MM.1S (cell line): ENCODE data around the gene EFCAB5.

Experiments
- DNase-seq: peaks from one replicate; pipeline ENCODE4 v3.0.0-alpha.2; 2015
- H2AFZ ChIP-seq: fragments of 300-600 bp; sonication (generic); 2 replicates; pipeline ENCODE4 v1.6.0; 2016; ENCODE audit warnings: antibody characterized with exemption, low read length
- H3F3A ChIP-seq: fragments of 300-600 bp; sonication (generic); 2 replicates; pipeline ENCODE4 v1.6.1; 2016; ENCODE audit warnings: mild to moderate bottlenecking, antibody characterized with exemption, low read length, moderate library complexity, mixed read lengths; ENCODE audit not compliant: insufficient read depth
- H3K27ac ChIP-seq: fragments of 300-600 bp; sonication (generic); 2 replicates; pipeline ENCODE4 v1.5.1; 2016; ENCODE audit warnings: mild to moderate bottlenecking, low read length
- H3K27me3 ChIP-seq: fragments of 300-600 bp; sonication (generic); replicated peaks from 2 replicates; pipeline ENCODE4 v1.6.0; 2016; ENCODE audit warnings: low read length; ENCODE audit not compliant: insufficient read depth
- H3K36me3 ChIP-seq: fragments of 300-600 bp; sonication (generic); replicated peaks from 2 replicates; pipeline ENCODE4 v1.6.1; 2016; ENCODE audit warnings: mild to moderate bottlenecking, low read length, mixed read lengths; ENCODE audit not compliant: insufficient read depth
- H3K4me1 ChIP-seq: fragments of 300-600 bp; sonication (generic); 2 replicates; pipeline ENCODE4 v1.6.1; 2016; ENCODE audit warnings: low read length, mixed read lengths
- H3K4me2 ChIP-seq: fragments of 300-600 bp; sonication (generic); 2 replicates; pipeline ENCODE4 v1.6.0; 2016; ENCODE audit warnings: low read depth, low read length
- H3K4me3 ChIP-seq: fragments of 300-600 bp; sonication (generic); 2 replicates; pipeline ENCODE4 v1.5.1; 2016; ENCODE audit warnings: low read length, mixed read lengths
- H3K79me2 ChIP-seq: fragments of 300-600 bp; sonication (generic); 2 replicates; pipeline ENCODE4 v1.6.1; 2016; ENCODE audit warnings: mixed run types, low read length, mixed read lengths
- H3K9ac ChIP-seq: fragments of 300-600 bp; sonication (generic); 2 replicates; pipeline ENCODE4 v1.6.1; 2016; ENCODE audit warnings: low read length, mixed read lengths
- H3K9me2 ChIP-seq: fragments of 300-600 bp; sonication (generic); replicated peaks from 2 replicates; pipeline ENCODE4 v1.6.1; 2016; ENCODE audit warnings: mild to moderate bottlenecking, low read length, mixed read lengths; ENCODE audit not compliant: insufficient read depth
- H3K9me3 ChIP-seq: fragments of 300-600 bp; sonication (generic); replicated peaks from 2 replicates; pipeline ENCODE4 v1.6.1; 2016; ENCODE audit warnings: mild to moderate bottlenecking, low read length, mixed read lengths; ENCODE audit not compliant: insufficient read depth
- H4K20me1 ChIP-seq: fragments of 300-600 bp; sonication (generic); 2 replicates; pipeline ENCODE4 v1.6.1; 2016; ENCODE audit warnings: mild to moderate bottlenecking, low read length, moderate library complexity, mixed read lengths; ENCODE audit not compliant: insufficient read depth
- EZH2 ChIP-seq: fragments of 300-600 bp; sonication (generic); optimal IDR thresholded peaks from 2 replicates; pipeline ENCODE3; 2017; ENCODE audit warnings: low read depth, mild to moderate bottlenecking, antibody characterized with exemption, low read length, mixed read lengths
- EZH2phosphoT487 ChIP-seq: fragments of 300-600 bp; sonication (generic); IDR thresholded peaks from 2 replicates; pipeline ENCODE4 v1.6.1; 2018; ENCODE audit warnings: antibody characterized with exemption, low read length
- TF ChIP-seq, protein P1 (sequence below): fragments of 300-600 bp; sonication (generic); IDR thresholded peaks from 2 replicates; pipeline ENCODE4 v1.5.1; 2016; ENCODE audit warnings: antibody characterized with exemption, low read length, mixed read lengths

EFCAB5 gene

GRCh38 chr17:30151471-30151870 is 210.0 kb downstream of the EFCAB5 start:
- TF ChIP-seq, protein P1, sequence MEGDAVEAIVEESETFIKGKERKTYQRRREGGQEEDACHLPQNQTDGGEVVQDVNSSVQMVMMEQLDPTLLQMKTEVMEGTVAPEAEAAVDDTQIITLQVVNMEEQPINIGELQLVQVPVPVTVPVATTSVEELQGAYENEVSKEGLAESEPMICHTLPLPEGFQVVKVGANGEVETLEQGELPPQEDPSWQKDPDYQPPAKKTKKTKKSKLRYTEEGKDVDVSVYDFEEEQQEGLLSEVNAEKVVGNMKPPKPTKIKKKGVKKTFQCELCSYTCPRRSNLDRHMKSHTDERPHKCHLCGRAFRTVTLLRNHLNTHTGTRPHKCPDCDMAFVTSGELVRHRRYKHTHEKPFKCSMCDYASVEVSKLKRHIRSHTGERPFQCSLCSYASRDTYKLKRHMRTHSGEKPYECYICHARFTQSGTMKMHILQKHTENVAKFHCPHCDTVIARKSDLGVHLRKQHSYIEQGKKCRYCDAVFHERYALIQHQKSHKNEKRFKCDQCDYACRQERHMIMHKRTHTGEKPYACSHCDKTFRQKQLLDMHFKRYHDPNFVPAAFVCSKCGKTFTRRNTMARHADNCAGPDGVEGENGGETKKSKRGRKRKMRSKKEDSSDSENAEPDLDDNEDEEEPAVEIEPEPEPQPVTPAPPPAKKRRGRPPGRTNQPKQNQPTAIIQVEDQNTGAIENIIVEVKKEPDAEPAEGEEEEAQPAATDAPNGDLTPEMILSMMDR = no peak
- TF ChIP-seq EZH2 (no peak), EZH2phosphoT487 (no peak)

GRCh38 chr17:30153463-30153862 is 212.0 kb downstream of the EFCAB5 start:
- Histone ChIP-seq H3K36me3 (no peaks in the 10 kb centered on the region), H3K4me3 (no peak overlapping the region), H3K27me3 (no peaks in the 10 kb centered on the region), H2AFZ (no peak overlapping the region), H3K4me2 (no peak overlapping the region), H3K9me2 (no peaks in the 10 kb centered on the region), H3K4me1 (no peaks in the 10 kb centered on the region), H3K9me3 (no peaks in the 10 kb centered on the region), H3K79me2 (peaks cover 7% of the 10 kb centered on the region; the same call in 1 of the 2 replicates), H4K20me1 (no peaks in the 10 kb centered on the region), H3F3A (no peaks in the 10 kb centered on the region), H3K27ac (no peak overlapping the region), H3K9ac (no peak overlapping the region)
- TF ChIP-seq EZH2 (no peak), EZH2phosphoT487 (no peak)
- TF ChIP-seq, protein P1 = no peak
- DNase-seq = no peak

More at GRCh38 chr17:30151471-30151870, 210.0 kb downstream of the EFCAB5 start:
- Histone ChIP-seq H2AFZ (no peak overlapping the region), H3K36me3 (no peaks in the 10 kb centered on the region), H3K9me2 (no peaks in the 10 kb centered on the region), H3K9me3 (no peaks in the 10 kb centered on the region), H3K79me2 (peaks cover 7% of the 10 kb centered on the region; the same call in 1 of the 2 replicates), H4K20me1 (no peaks in the 10 kb centered on the region), H3K4me1 (no peaks in the 10 kb centered on the region), H3K4me2 (no peak overlapping the region), H3K27me3 (no peaks in the 10 kb centered on the region), H3K27ac (no peak overlapping the region), H3F3A (no peaks in the 10 kb centered on the region), H3K9ac (no peak overlapping the region), H3K4me3 (no peak overlapping the region)
- no peak for DNase-seq

DNA sequence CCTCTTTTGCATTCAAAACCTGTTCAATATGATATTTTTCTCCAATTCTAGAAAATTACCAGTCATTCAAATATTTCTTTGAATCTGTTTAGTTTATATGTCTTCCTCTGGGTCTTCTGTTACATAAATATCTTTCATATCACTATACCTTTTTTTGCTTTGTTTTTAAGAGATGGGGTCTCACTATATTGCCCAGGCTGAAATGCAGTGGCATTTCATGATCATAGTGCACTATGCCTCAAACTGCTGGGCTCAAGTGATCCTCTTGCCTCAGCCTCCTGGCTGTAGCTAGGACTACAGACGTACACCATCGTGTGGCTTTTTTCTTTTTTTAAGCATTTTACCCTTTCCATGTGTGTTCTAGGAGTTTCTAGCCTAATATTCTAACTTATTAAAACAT is 214.0 kb downstream of the EFCAB5 start:
- no peak for DNase-seq
- Histone ChIP-seq H2AFZ (no peak overlapping the region), H3K79me2 (peaks cover 24% of the 10 kb centered on the region), H3F3A (no peaks in the 10 kb centered on the region), H3K9me2 (no peaks in the 10 kb centered on the region), H4K20me1 (no peaks in the 10 kb centered on the region), H3K9me3 (no peaks in the 10 kb centered on the region), H3K4me2 (no peak overlapping the region), H3K9ac (no peak overlapping the region), H3K4me3 (no peak overlapping the region), H3K36me3 (no peaks in the 10 kb centered on the region), H3K4me1 (no peaks in the 10 kb centered on the region), H3K27ac (no peak overlapping the region), H3K27me3 (no peaks in the 10 kb centered on the region)
- TF ChIP-seq, protein P1 = no peak
- TF ChIP-seq EZH2phosphoT487 = no peak
- no peak for TF ChIP-seq EZH2
